H9 (cell line): Measurements from ENCODE around the gene ITGBL1. TPM values are rescaled to one million over a fixed set of nuclear protein-coding genes. Genes with fewer than 3 reads are reported as not detected.
A peak's percentile ranks its signal among the peaks of the same experiment; 100 is the strongest.

Source experiments
- DNase-seq: peaks from one replicate; pipeline ENCODE4 v3.0.0-alpha.2; 2017
- H2AFZ ChIP-seq: one replicate; pipeline ENCODE4 v1.6.1; 2013; ENCODE audit warnings: mild to moderate bottlenecking, low read length, control low read depth, moderate library complexity
- H2AK5ac ChIP-seq: 2 replicates; pipeline ENCODE4 v1.6.1; 2013; ENCODE audit warnings: low read length, control low read depth, mixed read lengths; ENCODE audit not compliant: insufficient read length
- H2BK120ac ChIP-seq: one replicate; pipeline ENCODE4 v1.6.1; 2013; ENCODE audit warnings: low read depth, mild to moderate bottlenecking, low read length, control low read depth, inconsistent platforms; ENCODE audit not compliant: poor library complexity, severe bottlenecking
- H2BK12ac ChIP-seq: 2 replicates; pipeline ENCODE4 v1.6.1; 2013; ENCODE audit warnings: low read length, control low read depth, mixed read lengths, low read depth; ENCODE audit not compliant: insufficient read length
- H2BK15ac ChIP-seq: 2 replicates; pipeline ENCODE4 v1.6.1; 2013; ENCODE audit warnings: low read depth, low read length, control low read depth
- H2BK20ac ChIP-seq: one replicate; pipeline ENCODE4 v1.6.1; 2013; ENCODE audit warnings: low read depth, mild to moderate bottlenecking, low read length, control low read depth, inconsistent platforms; ENCODE audit not compliant: poor library complexity, severe bottlenecking
- H2BK5ac ChIP-seq: 2 replicates; pipeline ENCODE4 v1.6.1; 2013; ENCODE audit warnings: low read length, control low read depth, mixed read lengths; ENCODE audit not compliant: insufficient read length
- H3K14ac ChIP-seq: 2 replicates; pipeline ENCODE4 v1.6.1; 2013; ENCODE audit warnings: low read length, control low read depth; ENCODE audit not compliant: insufficient read depth
- H3K18ac ChIP-seq: 2 replicates; pipeline ENCODE4 v1.6.1; 2013; ENCODE audit warnings: low read depth, mild to moderate bottlenecking, mixed read lengths, low read length, control low read depth; ENCODE audit not compliant: insufficient read length
- H3K23ac ChIP-seq: 2 replicates; pipeline ENCODE4 v1.6.1; 2013; ENCODE audit warnings: low read length, control low read depth, mixed read lengths, low read depth; ENCODE audit not compliant: insufficient read length
- H3K23me2 ChIP-seq: 2 replicates; pipeline ENCODE4 v1.6.1; 2013; ENCODE audit warnings: low read depth, mild to moderate bottlenecking, mixed read lengths, low read length, control low read depth; ENCODE audit not compliant: insufficient read length, poor library complexity, severe bottlenecking
- H3K27ac ChIP-seq: 2 replicates; pipeline ENCODE4 v1.5.1; 2013; ENCODE audit warnings: low read length, control low read depth, mixed read lengths, low read depth; ENCODE audit not compliant: insufficient read length
- H3K27me3 ChIP-seq: 2 replicates; pipeline ENCODE4 v1.6.1; 2013; ENCODE audit warnings: low read length, control low read depth, inconsistent platforms; ENCODE audit not compliant: insufficient read depth
- H3K4ac ChIP-seq: 2 replicates; pipeline ENCODE4 v1.6.1; 2013; ENCODE audit warnings: low read depth, mild to moderate bottlenecking, control low read depth, inconsistent platforms, low read length, moderate library complexity
- H3K4me1 ChIP-seq: 2 replicates; pipeline ENCODE4 v1.6.1; 2013; ENCODE audit warnings: low read length, control low read depth, inconsistent platforms; ENCODE audit not compliant: insufficient read depth
- H3K4me2 ChIP-seq: 2 replicates; pipeline ENCODE4 v1.6.1; 2013; ENCODE audit warnings: low read length, control low read depth, mixed read lengths; ENCODE audit not compliant: insufficient read length, insufficient read depth
- H3K56ac ChIP-seq: 2 replicates; pipeline ENCODE4 v1.6.1; 2013; ENCODE audit warnings: low read depth, mild to moderate bottlenecking, mixed read lengths, low read length, control low read depth; ENCODE audit not compliant: insufficient read length
- H3K79me1 ChIP-seq: 2 replicates; pipeline ENCODE4 v1.6.1; 2013; ENCODE audit warnings: low read depth, mild to moderate bottlenecking, moderate library complexity, low read length, control low read depth, inconsistent platforms; ENCODE audit not compliant: insufficient read depth, poor library complexity, severe bottlenecking
- H3K79me2 ChIP-seq: 2 replicates; pipeline ENCODE4 v1.6.1; 2013; ENCODE audit warnings: low read length, control low read depth, inconsistent platforms; ENCODE audit not compliant: insufficient read depth
- H3K9ac ChIP-seq: 2 replicates; pipeline ENCODE4 v1.6.1; 2013; ENCODE audit warnings: low read length, control low read depth, mixed read lengths; ENCODE audit not compliant: insufficient read length; ENCODE audit errors: extremely low read depth
- H3K9me3 ChIP-seq: one replicate; pipeline ENCODE4 v1.6.1; 2013; ENCODE audit warnings: low read depth, low read length, inconsistent platforms; ENCODE audit not compliant: control insufficient read depth
- H3T11ph ChIP-seq: one replicate; pipeline ENCODE4 v1.6.1; 2013; ENCODE audit warnings: mild to moderate bottlenecking, low read length, control low read depth, inconsistent platforms
- H4K20me1 ChIP-seq: one replicate; pipeline ENCODE4 v1.6.1; 2013; ENCODE audit not compliant: control insufficient read depth, insufficient read length, insufficient read depth
- H4K5ac ChIP-seq: 2 replicates; pipeline ENCODE4 v1.6.1; 2013; ENCODE audit warnings: low read depth, mild to moderate bottlenecking, mixed read lengths, low read length, control low read depth; ENCODE audit not compliant: insufficient read length
- H4K8ac ChIP-seq: replicated peaks from 2 replicates; pipeline ENCODE4 v1.6.1; 2013; ENCODE audit warnings: low read length, control low read depth, mixed read lengths, low read depth; ENCODE audit not compliant: insufficient read length
- H4K91ac ChIP-seq: 2 replicates; pipeline ENCODE4 v1.6.1; 2013; ENCODE audit warnings: low read depth, mild to moderate bottlenecking, moderate library complexity, mixed read lengths, low read length, control low read depth; ENCODE audit not compliant: insufficient read length
- H3K27ac Mint-ChIP-seq, 3 experiments: 2 replicates in 2 of 3; 3 replicates in 1 of 3; pipeline ENCODE4 v1.8.0; 2020 to 2021; ENCODE audit warnings: mixed read lengths in 3 of 3, mild to moderate bottlenecking in 1 of 3, moderate library complexity in 1 of 3
- H3K27me3 Mint-ChIP-seq: 2 replicates; pipeline ENCODE4 v1.8.0; 2021; ENCODE audit warnings: low read depth, mild to moderate bottlenecking, moderate library complexity, mixed read lengths
- H3K36me3 Mint-ChIP-seq, 3 experiments: 2 replicates in 2 of 3; 3 replicates in 1 of 3; pipeline ENCODE4 v1.8.0; 2020 to 2021; ENCODE audit warnings: low read depth in 3 of 3, mixed read lengths in 3 of 3; ENCODE audit not compliant: insufficient read depth in 1 of 3
- H3K4me1 Mint-ChIP-seq, 2 experiments: 2 replicates each; pipeline ENCODE4 v1.8.0; 2020; ENCODE audit warnings: mixed read lengths in 2 of 2
- H3K4me3 Mint-ChIP-seq, 2 experiments: 2 replicates in 1 of 2; 3 replicates in 1 of 2; pipeline ENCODE4 v1.8.0; 2020 to 2021; ENCODE audit warnings: mild to moderate bottlenecking in 2 of 2, mixed read lengths in 2 of 2, moderate library complexity in 1 of 2
- H3K9me3 Mint-ChIP-seq, 2 experiments: 2 replicates in 1 of 2; 3 replicates in 1 of 2; pipeline ENCODE4 v1.8.0; 2020; ENCODE audit warnings: mild to moderate bottlenecking in 2 of 2, mixed read lengths in 2 of 2, moderate library complexity in 1 of 2
- CTCF ChIP-seq: fragments of 200-600 bp; sonication (generic); conservative IDR thresholded peaks from 3 replicates; pipeline ENCODE4 v1.8.0; 2021; ENCODE audit warnings: antibody characterized with exemption, mild to moderate bottlenecking
- total RNA-seq: library from RNA; stranded (reverse); gene quantifications from 2 replicates; pipeline ENCODE4 v1.2.1, GENCODE V29; 2021

ITGBL1 gene
- total RNA-seq, 1 experiment from 2014 or later, result not detected

DNA sequence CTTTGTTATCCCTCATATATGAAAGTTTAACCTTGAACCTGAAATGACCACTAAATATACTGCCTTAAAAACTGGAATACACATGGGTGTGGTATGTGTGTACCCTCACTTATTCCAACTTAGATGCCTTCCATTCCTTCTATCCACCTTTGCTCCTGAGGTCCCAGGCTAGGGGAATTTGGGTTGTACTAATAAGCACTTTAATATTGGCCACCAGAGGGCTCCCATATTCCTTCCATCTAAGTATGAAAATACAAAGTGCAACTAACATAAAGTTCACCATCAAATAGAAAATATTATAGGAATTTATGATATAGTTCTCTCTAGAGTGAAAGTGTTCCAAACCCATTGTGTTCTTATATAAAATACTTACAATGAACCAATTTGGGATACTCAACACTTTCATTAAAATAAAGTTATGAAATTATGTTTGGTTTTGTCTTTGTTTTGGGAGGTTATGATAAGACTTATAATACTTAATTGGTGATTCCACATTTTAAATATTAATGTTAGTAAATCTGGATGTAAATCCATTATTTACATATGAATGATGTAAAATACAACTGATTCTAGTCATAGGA lies 62.3 kb downstream of the ITGBL1 start:
- H3K27ac ChIP-seq, result no peak overlapping the region
- Mint-ChIP-seq H3K4me3 (no peak overlapping the region), H3K4me1 (peaks cover 18 to 25% of the 10 kb centered on the region in 2 experiments), H3K27me3 (no peaks in the 10 kb centered on the region), H3K9me3 (no peaks in the 10 kb centered on the region; a peak in 1 of 5 replicates), H3K27ac (no peak overlapping the region), H3K36me3 (no peaks in the 10 kb centered on the region)
- no peak overlapping the region for H3K18ac ChIP-seq
- no peak overlapping the region for H3K4ac ChIP-seq
- TF ChIP-seq CTCF, result peak; percentile 77
- no peak overlapping the region for H3K56ac ChIP-seq
- no peak overlapping the region for H2BK20ac ChIP-seq
- H3K27me3 ChIP-seq, result no peaks in the 10 kb centered on the region
- H3K79me1 ChIP-seq, result no peaks in the 10 kb centered on the region
- H3K9me3 ChIP-seq, result no peaks in the 10 kb centered on the region
- H3K4me2 ChIP-seq, result no peak overlapping the region
- no peak overlapping the region for H3K9ac ChIP-seq
- H2AK5ac ChIP-seq, result no peak overlapping the region
- no peak overlapping the region for H2AFZ ChIP-seq
- no peak overlapping the region for H3K23ac ChIP-seq
- H2BK5ac ChIP-seq, result no peak overlapping the region
- H4K5ac ChIP-seq, result no peak overlapping the region
- no peak overlapping the region for H2BK120ac ChIP-seq
- no peaks in the 10 kb centered on the region for H3K23me2 ChIP-seq
- H4K8ac ChIP-seq, result no peak overlapping the region
- H2BK12ac ChIP-seq, result no peak overlapping the region
- H4K20me1 ChIP-seq, result no peaks in the 10 kb centered on the region
- no peak overlapping the region for H3T11ph ChIP-seq
- H4K91ac ChIP-seq, result no peak overlapping the region
- no peaks in the 10 kb centered on the region for H3K79me2 ChIP-seq
- no peak for DNase-seq
- H3K4me1 ChIP-seq, result peaks cover 3% of the 10 kb centered on the region; the same call in 1 of the 2 replicates
- no peak overlapping the region for H2BK15ac ChIP-seq
- H3K14ac ChIP-seq, result no peak overlapping the region
